SK-N-SH (cell line): Measurements from ENCODE around the gene DCAF8.

Experiments used
- CTCF ChIP-seq: fragments of 200-600 bp; sonication (generic); IDR thresholded peaks from 2 replicates; pipeline ENCODE4 v1.6.1; 2017; ENCODE audit warnings: antibody characterized with exemption, mild to moderate bottlenecking, moderate library complexity
- EP300 ChIP-seq, 2 experiments: IDR thresholded peaks; 2 replicates each; pipeline versions ENCODE4 v1.4.0 to v1.6.1; 2012; ENCODE audit warnings: borderline replicate concordance in 1 of 2, low read depth in 1 of 2, low read length in 1 of 2
- EZH2phosphoT487 ChIP-seq: fragments of 200-600 bp; sonication (generic); IDR thresholded peaks from 2 replicates; pipeline ENCODE4 v1.6.1; 2017; ENCODE audit warnings: low read depth, mixed run types, mild to moderate bottlenecking, antibody characterized with exemption, moderate library complexity, borderline replicate concordance
- FOSL2 ChIP-seq: IDR thresholded peaks from 2 replicates; pipeline ENCODE4 v1.4.0; 2012; ENCODE audit warnings: low read depth, mild to moderate bottlenecking, moderate library complexity, borderline replicate concordance

GRCh38 chr1:160204526-160205241, 57.7 kb downstream of the DCAF8 start:
- TF ChIP-seq CTCF (no peak), EZH2phosphoT487 (no peak), EP300 (IDR thresholded peaks at IDR 0.05; ENCODE audit: borderline replicate concordance in 1 of 2, low read depth in 1 of 2, low read length in 1 of 2) (no peak), FOSL2 (no peak)
